Uterus (tissue), 4 donors: ENCODE data around the gene DPF3. TPM values are rescaled to one million over a fixed set of nuclear protein-coding genes. Genes with fewer than 3 reads are reported as not detected.

Experiments used
- DNase-seq, 2 donors: peaks; one replicate each; pipeline ENCODE4 v3.0.0-alpha.2; 2019 to 2020
- H3K27ac ChIP-seq, 2 donors: fragments of 200-600 bp; sonication (generic); 1 replicate in 1 of 2; 2 replicates in 1 of 2; pipeline ENCODE4 v1.5.1; 2016 to 2018
- H3K27me3 ChIP-seq, 2 donors: fragments of 200-600 bp; sonication (generic); one replicate each; pipeline ENCODE4 v1.5.1; 2018 to 2019; ENCODE audit warnings: control low read depth in 1 of 2
- H3K36me3 ChIP-seq, 2 donors: fragments of 200-600 bp; sonication (generic); one replicate each; pipeline ENCODE4 v1.5.1; 2019; ENCODE audit warnings: control low read depth in 1 of 2
- H3K4me1 ChIP-seq, 2 donors: fragments of 200-600 bp; sonication (generic); one replicate each; pipeline ENCODE4 v1.5.1; 2018 to 2019; ENCODE audit warnings: control low read depth in 1 of 2
- H3K4me3 ChIP-seq, 2 donors: fragments of 200-600 bp; sonication (generic); 1 replicate in 1 of 2; 2 replicates in 1 of 2; pipeline ENCODE4 v1.5.1; 2018 to 2019; ENCODE audit warnings: mild to moderate bottlenecking in 1 of 2
- H3K9me3 ChIP-seq, 2 donors: fragments of 200-600 bp; sonication (generic); one replicate each; pipeline ENCODE4 v1.5.1; 2019; ENCODE audit warnings: control low read depth in 1 of 2
- CTCF ChIP-seq, 4 experiments: fragments of 200-600 bp in 2 of 4; fragments of 450-650 bp in 2 of 4; sonication (generic) in 2 of 4; IDR thresholded peaks; one replicate each; pipeline ENCODE4 v1.5.1; 2016 to 2019; ENCODE audit warnings: antibody characterized with exemption in 4 of 4, mild to moderate bottlenecking in 2 of 4, moderate library complexity in 1 of 4
- POLR2A ChIP-seq, 2 donors: fragments of 450-650 bp; IDR thresholded peaks; one replicate each; pipeline ENCODE4 v1.6.1; 2016; ENCODE audit warnings: antibody characterized with exemption in 2 of 2, mild to moderate bottlenecking in 1 of 2, moderate library complexity in 1 of 2
- intact Hi-C: fragments of 100-400 bp; cut with DNase I; formaldehyde crosslinking; loops from one replicate; pipeline ENCODE4 v1.15.1; 2023; ENCODE audit warnings: low total_unique reads
- total RNA-seq, 4 donors: library from RNA; depleted of rRNA in 3 of 4; stranded (reverse); fragments of >200 nt in 3 of 4; gene quantifications; one replicate each; pipeline versions ENCODE4 v1.1.0 to v1.2.4, GENCODE V29; 2014 to 2023
- donor health status: DM: yes; HTN: yes; CAD: no.

The DPF3 gene
- total RNA-seq, 4 donors from 2014 or later, result 1.6 to 2.8 TPM; not detected in 2

- no peaks in the 10 kb centered on the region for H3K4me1 ChIP-seq
- H3K9me3 ChIP-seq, result no peaks in the 10 kb centered on the region
- no peak for DNase-seq
- H3K4me3 ChIP-seq, result no peak overlapping the region
- H3K27me3 ChIP-seq, result no peaks in the 10 kb centered on the region
- no peak overlapping the region for H3K27ac ChIP-seq
- TF ChIP-seq CTCF (IDR thresholded peaks at IDR 0.05), result no peak
- TF ChIP-seq POLR2A (IDR thresholded peaks at IDR 0.05), result no peak
- no peaks in the 10 kb centered on the region for H3K36me3 ChIP-seq
- intact Hi-C loops, result no loop called here
Observed at GRCh38 chr14:72594099-72594901, 299.6 kb downstream of the DPF3 start.

DNA sequence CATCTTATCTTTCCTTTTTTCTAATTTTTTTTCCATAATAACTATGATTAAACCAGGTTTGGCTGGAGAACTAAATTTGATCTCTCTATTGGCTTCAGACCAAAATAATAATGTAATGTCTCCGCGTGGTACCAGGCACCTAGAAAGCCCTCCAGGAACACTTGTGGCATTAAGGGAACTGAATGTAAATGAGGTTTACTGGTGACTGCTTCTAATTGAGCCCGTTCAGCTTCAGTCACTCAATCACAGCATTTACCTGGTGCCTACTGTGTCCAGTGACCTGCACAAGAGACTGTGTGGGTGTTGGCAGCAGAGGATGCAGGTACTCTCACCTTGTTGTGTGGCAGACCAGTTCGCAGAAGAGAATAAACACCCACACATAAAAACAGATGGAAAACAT, 302.5 kb downstream of the DPF3 start:
- TF ChIP-seq POLR2A (IDR thresholded peaks at IDR 0.05), result no peak
- TF ChIP-seq CTCF (IDR thresholded peaks at IDR 0.05), result no peak
- H3K27ac ChIP-seq, result no peak overlapping the region
- no peak for DNase-seq
- H3K4me3 ChIP-seq, result no peak overlapping the region
- intact Hi-C loops, result no loop called here
- no peaks in the 10 kb centered on the region for H3K9me3 ChIP-seq
- no peaks in the 10 kb centered on the region for H3K4me1 ChIP-seq
- H3K27me3 ChIP-seq, result no peaks in the 10 kb centered on the region
- H3K36me3 ChIP-seq, result no peaks in the 10 kb centered on the region

GRCh38 chr14:72590577-72590976, 303.3 kb downstream of the DPF3 start:
- Histone ChIP-seq H3K9me3 (no peaks in the 10 kb centered on the region), H3K27ac (no peak overlapping the region), H3K36me3 (no peaks in the 10 kb centered on the region), H3K4me3 (no peak overlapping the region), H3K27me3 (no peaks in the 10 kb centered on the region), H3K4me1 (no peaks in the 10 kb centered on the region)
- intact Hi-C loops, result no loop called here
- no peak for TF ChIP-seq POLR2A (IDR thresholded peaks at IDR 0.05)
- no peak for TF ChIP-seq CTCF (IDR thresholded peaks at IDR 0.05)
- no peak for DNase-seq

DNA sequence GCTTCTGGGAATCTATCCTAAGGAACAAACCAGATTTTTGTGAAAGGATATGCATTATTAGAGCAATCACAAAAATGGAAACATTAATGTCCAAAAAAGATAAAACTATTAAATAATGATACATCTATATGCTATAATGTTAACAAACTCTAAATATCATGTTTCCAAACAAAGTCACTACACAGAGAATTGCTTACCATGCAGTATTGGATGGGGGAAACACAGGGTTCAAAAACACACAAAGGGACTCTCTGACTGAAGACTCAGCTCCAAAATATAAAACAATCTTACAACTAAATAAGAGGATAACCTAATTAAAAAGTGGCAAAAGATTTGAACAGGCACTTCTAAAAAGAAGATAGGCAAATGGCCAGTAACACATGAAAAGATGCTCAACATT, 304.2 kb downstream of the DPF3 start:
- intact Hi-C loops, result no loop called here
- no peaks in the 10 kb centered on the region for H3K36me3 ChIP-seq
- no peak overlapping the region for H3K4me3 ChIP-seq
- no peak for TF ChIP-seq POLR2A (IDR thresholded peaks at IDR 0.05)
- no peak for TF ChIP-seq CTCF (IDR thresholded peaks at IDR 0.05)
- no peaks in the 10 kb centered on the region for H3K4me1 ChIP-seq
- H3K27ac ChIP-seq, result no peak overlapping the region
- no peak for DNase-seq
- no peaks in the 10 kb centered on the region for H3K27me3 ChIP-seq
- H3K9me3 ChIP-seq, result no peaks in the 10 kb centered on the region

GRCh38 chr14:72588521-72588920, 305.4 kb downstream of the DPF3 start:
- TF ChIP-seq CTCF (IDR thresholded peaks at IDR 0.05), result no peak
- no peak for TF ChIP-seq POLR2A (IDR thresholded peaks at IDR 0.05)
- H3K4me1 ChIP-seq, result no peaks in the 10 kb centered on the region
- H3K4me3 ChIP-seq, result no peak overlapping the region
- H3K27ac ChIP-seq, result no peak overlapping the region
- intact Hi-C loops, result no loop called here
- no peak for DNase-seq
- no peaks in the 10 kb centered on the region for H3K36me3 ChIP-seq
- H3K9me3 ChIP-seq, result no peaks in the 10 kb centered on the region
- H3K27me3 ChIP-seq, result no peaks in the 10 kb centered on the region
